Suprapubic skin (tissue), 4 donors: ENCODE results near the gene LENG1. TPM values are rescaled to one million over a fixed set of nuclear protein-coding genes. Genes with fewer than 3 reads are reported as not detected.
"Not testable (repeated sequence)": the region's sequence is repeated elsewhere in the genome, so short reads cannot be mapped to it uniquely, and the experiment has no call there.

Source experiments
- DNase-seq, 2 donors: peaks; one replicate each; pipeline ENCODE4 v3.0.0-alpha.2; 2019; ENCODE audit warnings: low spot score in 2 of 2
- H3K27ac ChIP-seq: fragments of 200-600 bp; sonication (generic); one replicate; pipeline ENCODE4 v1.5.1; 2019
- H3K27me3 ChIP-seq: fragments of 200-600 bp; sonication (generic); one replicate; pipeline ENCODE4 v1.5.1; 2019
- H3K36me3 ChIP-seq: fragments of 200-600 bp; sonication (generic); one replicate; pipeline ENCODE4 v1.5.1; 2019
- H3K4me1 ChIP-seq: fragments of 200-600 bp; sonication (generic); one replicate; pipeline ENCODE4 v1.5.1; 2019
- H3K4me3 ChIP-seq: fragments of 200-600 bp; sonication (generic); one replicate; pipeline ENCODE4 v1.5.1; 2019; ENCODE audit warnings: mild to moderate bottlenecking
- H3K9me3 ChIP-seq: fragments of 200-600 bp; sonication (generic); one replicate; pipeline ENCODE4 v1.5.1; 2019
- CTCF ChIP-seq, 2 donors: fragments of 200-600 bp in 1 of 2; fragments of 450-650 bp in 1 of 2; sonication (generic) in 1 of 2; IDR thresholded peaks; one replicate each; pipeline ENCODE4 v1.5.1; 2016 to 2019; ENCODE audit warnings: antibody characterized with exemption in 2 of 2, mild to moderate bottlenecking in 1 of 2, moderate library complexity in 1 of 2
- EP300 ChIP-seq: sonication (generic); formaldehyde crosslinking; IDR thresholded peaks from one replicate; pipeline ENCODE4 v1.6.1; 2017; ENCODE audit warnings: antibody characterized with exemption
- POLR2A ChIP-seq, 2 donors: fragments of 450-650 bp; IDR thresholded peaks; one replicate each; pipeline ENCODE4 v1.6.1; 2017; ENCODE audit warnings: antibody characterized with exemption in 2 of 2, mild to moderate bottlenecking in 2 of 2, moderate library complexity in 2 of 2
- POLR2AphosphoS5 ChIP-seq, 3 donors: sonication (generic); formaldehyde crosslinking; IDR thresholded peaks; one replicate each; pipeline ENCODE4 v1.6.1; 2017; ENCODE audit warnings: antibody characterized with exemption in 3 of 3
- WGBS: methylation state at CpG from one replicate; pipeline ENCODE4 v1.1.5; 2018; 5-methylcytosine and 5-hydroxymethylcytosine counted together
- total RNA-seq, 4 donors: library from RNA; depleted of rRNA; stranded (reverse); fragments of >200 nt; gene quantifications; one replicate each; pipeline ENCODE4 v1.1.0, GENCODE V29; 2016

Gene LENG1
- 1 to 10 TPM; 2.6 to 4.6 (median 4.0) TPM for total RNA-seq

DNA sequence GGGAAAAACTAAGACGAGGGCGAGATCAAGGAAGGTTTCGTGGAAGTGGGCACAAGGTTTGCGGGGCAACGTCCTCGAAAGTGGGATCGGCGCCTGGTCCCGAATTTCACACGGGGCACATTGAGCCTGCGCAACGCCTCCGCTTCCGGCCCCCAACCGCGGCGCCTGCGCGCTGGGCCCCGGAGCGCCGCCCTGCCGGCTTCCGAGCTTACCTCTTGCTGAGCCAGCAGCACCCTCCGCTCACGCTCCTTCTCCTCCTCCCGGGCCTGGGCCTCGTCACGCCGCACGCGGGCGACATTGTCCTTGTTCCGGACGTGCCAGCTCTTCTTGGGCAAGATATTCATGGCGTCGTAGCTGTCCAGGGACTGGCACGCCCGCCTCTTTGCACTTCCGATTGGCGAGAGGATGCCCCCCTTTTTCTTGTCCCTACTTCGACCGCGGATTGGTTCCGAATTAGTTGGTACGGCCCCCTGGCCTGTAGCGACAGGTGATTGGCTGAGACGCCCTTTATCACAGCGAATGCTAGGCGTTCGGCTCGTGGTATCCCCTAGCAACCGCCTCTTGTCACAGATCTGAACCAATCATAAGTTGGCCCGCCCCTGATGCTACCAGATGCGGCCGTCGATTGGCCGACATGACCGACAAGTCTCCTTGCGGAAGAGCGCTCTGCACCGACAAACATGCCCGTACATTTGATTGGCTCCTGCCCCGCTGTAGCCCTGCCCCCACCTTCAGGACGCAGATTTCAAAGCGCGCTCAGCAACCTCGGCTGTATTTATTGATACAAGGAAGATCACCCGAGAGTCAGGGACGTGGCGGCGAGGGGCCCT, at the start of gene LENG1:
Gene LENG1 (minus strand): TSS at position 370 of the 830 bp plus-strand sequence. CDS start 26 bp downstream, at position 344.
- Histone ChIP-seq H3K4me1 (peaks cover 59% of the 10 kb centered on the region), H3K4me3 (peak within 1 kb of the TSS; percentile 75), H3K27ac (peak within 1 kb of the TSS; percentile 97), H3K27me3 (no peaks in the 10 kb centered on the region), H3K9me3 (no peaks in the 10 kb centered on the region), H3K36me3 (peaks cover 31% of the 10 kb centered on the region)
- peak; percentile 100 for DNase-seq
- WGBS: 0% methylated on average over 46 of the region's 72 CpGs
- TF ChIP-seq EP300 (no peak), POLR2A (IDR thresholded peaks at IDR 0.05) (peak in 1 of 2 donors; percentile 19), CTCF (IDR thresholded peaks at IDR 0.05) (peak in 1 of 2 donors; percentile 34), POLR2AphosphoS5 (IDR thresholded peaks at IDR 0.05) (peak in 2 of 3 donors; percentile 84 to 91)

GRCh38 chr19:54208784-54209057, 49.2 kb upstream of the LENG1 start:
- Histone ChIP-seq H3K4me3 (no peak overlapping the region), H3K36me3 (peaks cover 44% of the 10 kb centered on the region), H3K9me3 (no peaks in the 10 kb centered on the region), H3K27ac (peak overlapping the region; percentile 43), H3K27me3 (no peaks in the 10 kb centered on the region), H3K4me1 (peaks cover 59% of the 10 kb centered on the region)
- TF ChIP-seq POLR2AphosphoS5 (IDR thresholded peaks at IDR 0.05) (no peak), POLR2A (IDR thresholded peaks at IDR 0.05) (no peak), EP300 (no peak), CTCF (IDR thresholded peaks at IDR 0.05) (no peak)
- DNase-seq: no peak
- 60% methylated on average over 1 of the region's 8 CpGs for WGBS

- TF ChIP-seq CTCF (IDR thresholded peaks at IDR 0.05): no peak
- no peak for TF ChIP-seq EP300
- TF ChIP-seq POLR2AphosphoS5 (IDR thresholded peaks at IDR 0.05): no peak
- peak in 1 of 2 donors; percentile 18 for TF ChIP-seq POLR2A (IDR thresholded peaks at IDR 0.05)
- H3K36me3 ChIP-seq: peaks cover 50% of the 10 kb centered on the region
Observed at GRCh38 chr19:54207983-54208783, 48.7 kb upstream of the LENG1 start.

DNA sequence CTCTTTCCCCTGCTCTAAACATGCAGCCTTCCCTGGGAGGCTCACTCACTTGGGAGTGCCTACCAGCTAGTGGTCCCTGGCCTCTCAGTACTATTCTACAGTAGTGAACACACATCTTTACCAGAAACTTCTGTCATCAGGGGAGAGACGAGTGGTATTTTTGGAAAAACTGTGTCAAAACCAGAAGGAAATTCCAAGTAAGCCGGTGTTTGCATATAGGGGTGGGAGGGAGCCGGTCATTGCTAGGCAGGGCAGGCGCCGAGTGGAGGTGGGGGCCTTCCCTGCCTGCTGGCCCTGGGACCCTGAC, 48.1 kb upstream of the LENG1 start:
- Histone ChIP-seq H3K4me1 (peaks cover 70% of the 10 kb centered on the region), H3K9me3 (no peaks in the 10 kb centered on the region), H3K27ac (peak overlapping the region; percentile 55), H3K4me3 (no peak overlapping the region), H3K27me3 (no peaks in the 10 kb centered on the region), H3K36me3 (peaks cover 55% of the 10 kb centered on the region)
- no peak for DNase-seq
- 79% methylated on average over 5 of the region's 5 CpGs for WGBS
- TF ChIP-seq CTCF (IDR thresholded peaks at IDR 0.05): no peak
- no peak for TF ChIP-seq EP300
- no peak for TF ChIP-seq POLR2AphosphoS5 (IDR thresholded peaks at IDR 0.05)
- TF ChIP-seq POLR2A (IDR thresholded peaks at IDR 0.05): no peak

More at GRCh38 chr19:54207983-54208783, 48.7 kb upstream of the LENG1 start:
- Histone ChIP-seq H3K27ac (peak overlapping the region; percentile 55), H3K9me3 (no peaks in the 10 kb centered on the region), H3K4me1 (peaks cover 64% of the 10 kb centered on the region), H3K4me3 (no peak overlapping the region), H3K27me3 (no peaks in the 10 kb centered on the region)
- DNase-seq: peak in 1 of 2 donors; percentile 81
- 54% methylated on average over 12 of the region's 18 CpGs for WGBS

- H3K4me1 ChIP-seq: peaks cover 74% of the 10 kb centered on the region
- not testable (repeated sequence) for DNase-seq, H3K27me3 ChIP-seq, H3K9me3 ChIP-seq, H3K4me3 ChIP-seq
- peaks cover 60% of the 10 kb centered on the region for H3K36me3 ChIP-seq
- peak overlapping the region; percentile 55 for H3K27ac ChIP-seq
- 62% methylated on average over 17 of the region's 23 CpGs for WGBS
Observed at GRCh38 chr19:54207193-54207592, 47.7 kb upstream of the LENG1 start.
